Neuron (in vitro differentiated cells): ENCODE data around the gene UNKL.

Source experiments
- H2AFZ ChIP-seq: one replicate; pipeline ENCODE4 v1.6.1; 2013; ENCODE audit warnings: low read depth, mild to moderate bottlenecking, inconsistent platforms, low read length, moderate library complexity
- H3K27me3 ChIP-seq: one replicate; pipeline ENCODE4 v1.6.1; 2013; ENCODE audit warnings: low read length; ENCODE audit not compliant: insufficient read depth
- H3K36me3 ChIP-seq: one replicate; pipeline ENCODE4 v1.6.1; 2013; ENCODE audit warnings: low read length; ENCODE audit not compliant: insufficient read depth
- H3K4me1 ChIP-seq: one replicate; pipeline ENCODE4 v1.6.1; 2013; ENCODE audit warnings: low read length; ENCODE audit not compliant: insufficient read depth
- H3K4me3 ChIP-seq: 2 replicates; pipeline ENCODE4 v1.5.1; 2013; ENCODE audit warnings: mild to moderate bottlenecking, low read length, moderate library complexity
- H3K9me3 ChIP-seq: one replicate; pipeline ENCODE4 v1.6.1; 2013; ENCODE audit warnings: low read length

UNKL gene

DNA sequence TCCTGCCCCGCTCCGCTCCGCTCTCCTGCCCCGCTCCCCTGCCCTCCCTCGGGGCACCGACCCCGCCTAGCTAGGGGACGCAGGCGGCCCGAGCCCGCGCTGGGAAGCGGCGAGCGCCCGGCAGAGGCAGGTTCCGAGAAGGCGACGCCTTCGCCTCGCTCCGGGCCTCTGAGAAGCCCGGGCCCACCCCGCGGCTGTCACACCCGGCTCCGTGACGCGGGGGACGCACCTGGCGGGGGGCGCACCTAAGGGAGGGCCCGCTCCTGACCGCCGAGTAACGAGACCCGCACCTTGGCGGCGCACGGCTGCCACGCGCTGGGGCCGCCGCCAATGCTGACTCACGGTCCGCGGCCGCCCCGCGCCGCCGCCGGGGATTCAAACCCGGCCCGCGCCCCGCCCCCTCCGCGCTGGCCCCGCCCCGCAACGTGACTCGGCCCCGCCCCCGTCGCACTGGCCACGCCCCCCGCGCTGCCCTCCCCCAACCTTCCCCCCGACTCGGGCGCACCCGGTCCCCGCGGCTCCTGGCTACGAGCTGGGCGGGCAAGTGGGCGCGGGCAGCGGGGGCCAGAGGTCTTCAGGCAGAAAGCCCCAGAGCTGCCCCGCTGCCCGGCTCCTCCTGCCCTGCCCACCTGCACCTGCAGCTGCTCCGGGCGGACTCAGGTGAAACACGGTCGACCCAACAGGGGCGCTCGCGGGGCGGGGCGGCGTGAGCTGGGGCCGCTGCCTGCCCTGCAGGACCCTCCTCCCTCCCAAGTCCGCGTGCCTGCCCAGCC is 35.0 kb downstream of the UNKL start:
- Histone ChIP-seq H3K27me3 (no peaks in the 10 kb centered on the region), H2AFZ (no peak overlapping the region), H3K36me3 (peaks cover 8% of the 10 kb centered on the region), H3K4me3 (peak overlapping the region; percentile 52), H3K9me3 (no peaks in the 10 kb centered on the region), H3K4me1 (peaks cover 12% of the 10 kb centered on the region)

GRCh38 chr16:1378804-1379303 is 35.6 kb downstream of the UNKL start:
- H2AFZ ChIP-seq: no peak overlapping the region
- H3K4me3 ChIP-seq: peak overlapping the region; percentile 52
- H3K36me3 ChIP-seq: peaks cover 11% of the 10 kb centered on the region
- H3K27me3 ChIP-seq: no peaks in the 10 kb centered on the region
- H3K9me3 ChIP-seq: no peaks in the 10 kb centered on the region
- peaks cover 12% of the 10 kb centered on the region for H3K4me1 ChIP-seq

DNA sequence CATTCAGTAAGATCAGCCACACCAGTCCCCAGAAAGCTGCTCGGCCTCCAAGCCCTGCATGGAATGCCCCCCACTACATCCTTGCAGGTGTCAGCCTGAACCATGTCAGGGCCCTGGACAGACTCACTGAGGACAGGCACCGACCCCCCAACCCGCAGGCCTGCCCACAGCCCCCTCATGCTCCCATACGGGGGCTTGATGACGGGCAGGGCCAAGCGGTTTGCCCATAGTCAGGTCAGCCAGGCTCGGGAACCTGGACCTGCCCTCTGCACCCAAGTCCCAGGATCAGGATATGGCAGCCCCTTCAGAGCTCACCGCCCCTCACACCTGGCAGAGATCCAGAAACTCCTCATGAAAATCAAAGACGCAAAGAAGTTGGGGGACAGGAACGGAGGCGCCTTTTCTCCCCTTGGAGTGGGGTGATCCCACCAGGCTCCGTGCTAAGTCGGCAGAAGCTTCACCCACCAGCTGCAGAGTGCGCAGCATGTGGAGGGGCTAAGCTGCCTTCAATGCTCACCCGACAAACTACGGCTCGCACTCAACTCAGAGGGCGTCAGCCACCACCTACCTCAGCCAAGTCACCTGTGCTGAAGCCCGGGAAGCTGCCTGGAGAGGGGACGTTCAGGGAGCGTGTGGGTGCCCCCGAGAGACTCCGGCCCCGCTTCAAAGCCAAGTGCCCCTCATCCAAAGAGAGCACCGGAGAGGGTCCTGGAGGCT is 36.3 kb downstream of the UNKL start:
- Histone ChIP-seq H3K9me3 (no peaks in the 10 kb centered on the region), H3K27me3 (no peaks in the 10 kb centered on the region), H3K4me3 (peak overlapping the region; percentile 52), H3K4me1 (peaks cover 12% of the 10 kb centered on the region), H3K36me3 (peaks cover 11% of the 10 kb centered on the region), H2AFZ (no peak overlapping the region)

- peaks cover 11% of the 10 kb centered on the region for H3K36me3 ChIP-seq
- no peaks in the 10 kb centered on the region for H3K27me3 ChIP-seq
- H3K4me1 ChIP-seq: peaks cover 12% of the 10 kb centered on the region
- H3K4me3 ChIP-seq: no peak overlapping the region
- H2AFZ ChIP-seq: no peak overlapping the region
- H3K9me3 ChIP-seq: no peaks in the 10 kb centered on the region
These were observed 37.0 kb downstream of the UNKL start for GRCh38 chr16:1377406-1378010.

- Histone ChIP-seq H3K27me3 (no peaks in the 10 kb centered on the region), H2AFZ (no peak overlapping the region), H3K36me3 (peaks cover 10% of the 10 kb centered on the region), H3K4me3 (no peak overlapping the region), H3K9me3 (no peaks in the 10 kb centered on the region), H3K4me1 (peaks cover 12% of the 10 kb centered on the region)
These were observed 38.6 kb downstream of the UNKL start for GRCh38 chr16:1375741-1376410.

- H3K4me3 ChIP-seq: no peak overlapping the region
- no peaks in the 10 kb centered on the region for H3K27me3 ChIP-seq
- peaks cover 10% of the 10 kb centered on the region for H3K36me3 ChIP-seq
- no peak overlapping the region for H2AFZ ChIP-seq
- H3K4me1 ChIP-seq: peaks cover 12% of the 10 kb centered on the region
- H3K9me3 ChIP-seq: no peaks in the 10 kb centered on the region
These were observed 39.2 kb downstream of the UNKL start for GRCh38 chr16:1375298-1375640.

GRCh38 chr16:1374418-1375297 is 39.8 kb downstream of the UNKL start:
- no peaks in the 10 kb centered on the region for H3K27me3 ChIP-seq

GRCh38 chr16:1372292-1372950 is 42.1 kb downstream of the UNKL start:
- H3K27me3 ChIP-seq: no peaks in the 10 kb centered on the region
- no peaks in the 10 kb centered on the region for H3K9me3 ChIP-seq
- H3K36me3 ChIP-seq: peaks cover 18% of the 10 kb centered on the region
- no peak overlapping the region for H3K4me3 ChIP-seq
- H2AFZ ChIP-seq: no peak overlapping the region
- H3K4me1 ChIP-seq: no peaks in the 10 kb centered on the region

More at GRCh38 chr16:1374418-1375297, 39.8 kb downstream of the UNKL start:
- Histone ChIP-seq H2AFZ (no peak overlapping the region), H3K36me3 (peaks cover 16% of the 10 kb centered on the region), H3K9me3 (no peaks in the 10 kb centered on the region), H3K4me1 (peaks cover 12% of the 10 kb centered on the region), H3K4me3 (no peak overlapping the region)

DNA sequence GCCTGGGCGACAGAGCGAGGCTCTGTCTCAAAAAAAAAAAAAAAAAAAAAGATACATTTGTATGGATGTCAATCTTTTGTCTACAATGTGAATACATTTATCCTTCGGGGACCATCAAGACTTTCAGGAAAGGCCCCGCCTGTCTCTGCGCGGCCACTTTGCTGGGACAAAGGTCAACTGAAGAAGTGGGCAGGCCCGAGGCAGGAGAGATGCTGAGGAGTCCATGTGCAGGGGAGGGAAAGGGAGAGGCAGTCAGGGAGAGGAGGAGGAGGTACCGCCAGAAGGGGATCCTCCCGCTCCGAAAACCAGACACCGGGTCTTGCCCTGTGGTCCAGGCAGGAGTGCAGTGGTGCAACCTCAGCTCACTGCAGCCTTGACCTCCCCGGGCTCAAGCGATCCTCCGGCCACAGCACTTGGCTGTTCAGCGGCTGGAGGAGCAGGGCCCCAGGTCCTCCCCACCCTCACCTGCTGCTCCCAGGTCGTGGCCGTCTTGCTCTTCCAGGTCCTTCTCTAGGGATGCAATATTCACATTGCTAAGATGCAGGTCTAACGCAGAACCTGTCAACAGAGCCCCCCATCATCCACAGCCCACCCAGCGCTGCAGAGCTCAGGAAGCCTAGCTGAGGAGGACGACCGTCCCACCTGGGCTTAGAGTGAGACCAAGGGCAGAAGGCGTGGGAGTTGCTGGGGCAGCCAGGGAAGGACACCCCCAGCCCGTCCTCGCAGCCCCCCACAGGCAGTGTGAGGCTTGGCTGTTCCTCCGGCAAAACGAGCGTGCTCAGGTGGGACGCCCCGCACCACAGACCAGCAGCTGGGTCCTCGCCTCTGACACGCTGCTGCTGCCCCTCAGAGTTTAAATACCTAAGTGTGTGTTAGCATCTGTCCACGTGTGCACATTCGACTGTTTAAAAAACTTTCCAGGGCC is 43.2 kb downstream of the UNKL start:
- no peaks in the 10 kb centered on the region for H3K27me3 ChIP-seq
- H3K36me3 ChIP-seq: peaks cover 22% of the 10 kb centered on the region
- no peaks in the 10 kb centered on the region for H3K9me3 ChIP-seq
- no peak overlapping the region for H2AFZ ChIP-seq
- H3K4me3 ChIP-seq: no peak overlapping the region
- H3K4me1 ChIP-seq: no peaks in the 10 kb centered on the region

DNA sequence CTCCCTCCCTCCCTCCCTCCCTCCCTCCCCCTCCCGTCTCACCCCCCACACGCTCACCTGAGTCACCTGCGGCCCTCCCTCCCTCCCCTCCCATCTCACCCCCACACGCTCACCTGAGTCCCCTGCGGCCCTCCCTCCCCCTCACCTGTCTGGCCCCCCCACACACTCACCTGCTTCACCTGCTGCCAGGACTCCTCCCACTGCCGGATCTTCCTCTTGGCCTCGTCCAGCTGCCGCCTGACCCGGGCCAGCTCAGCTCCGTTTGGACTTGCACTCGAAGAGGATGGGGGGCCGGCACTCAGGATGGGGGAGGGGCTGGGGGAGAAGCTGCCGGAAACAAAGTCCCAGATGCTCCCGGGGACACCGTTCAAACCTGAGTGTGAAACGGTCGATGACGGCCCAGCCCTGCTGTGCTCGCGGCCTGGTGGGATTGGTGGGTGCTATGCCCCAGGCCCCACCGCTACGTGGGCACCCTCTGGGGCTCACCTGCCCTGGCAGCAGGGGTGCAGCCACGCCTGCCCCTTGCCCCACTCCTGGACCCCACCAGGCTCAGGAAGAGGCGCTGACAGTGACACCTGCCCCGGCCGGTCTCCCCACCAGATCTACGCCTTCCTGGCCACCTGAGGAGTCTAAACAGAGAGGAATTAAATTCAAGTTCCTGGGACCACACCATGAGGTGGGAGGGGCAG is 46.9 kb downstream of the UNKL start:
- no peak overlapping the region for H2AFZ ChIP-seq
- H3K27me3 ChIP-seq: no peaks in the 10 kb centered on the region
- no peak overlapping the region for H3K4me3 ChIP-seq
- no peaks in the 10 kb centered on the region for H3K4me1 ChIP-seq
- no peaks in the 10 kb centered on the region for H3K9me3 ChIP-seq
- peaks cover 39% of the 10 kb centered on the region for H3K36me3 ChIP-seq
